Measurements from ENCODE around the gene NPHP1. TPM values are rescaled to one million over a fixed set of nuclear protein-coding genes. Genes with fewer than 3 reads are reported as not detected.
"Not testable (repeated sequence)": the region's sequence is repeated elsewhere in the genome, so short reads cannot be mapped to it uniquely, and the experiment has no call there.

Gene NPHP1
- total RNA-seq, 6 experiments from 2014 or later, result 5.5 to 8.7 (median 6.3) TPM

DNA sequence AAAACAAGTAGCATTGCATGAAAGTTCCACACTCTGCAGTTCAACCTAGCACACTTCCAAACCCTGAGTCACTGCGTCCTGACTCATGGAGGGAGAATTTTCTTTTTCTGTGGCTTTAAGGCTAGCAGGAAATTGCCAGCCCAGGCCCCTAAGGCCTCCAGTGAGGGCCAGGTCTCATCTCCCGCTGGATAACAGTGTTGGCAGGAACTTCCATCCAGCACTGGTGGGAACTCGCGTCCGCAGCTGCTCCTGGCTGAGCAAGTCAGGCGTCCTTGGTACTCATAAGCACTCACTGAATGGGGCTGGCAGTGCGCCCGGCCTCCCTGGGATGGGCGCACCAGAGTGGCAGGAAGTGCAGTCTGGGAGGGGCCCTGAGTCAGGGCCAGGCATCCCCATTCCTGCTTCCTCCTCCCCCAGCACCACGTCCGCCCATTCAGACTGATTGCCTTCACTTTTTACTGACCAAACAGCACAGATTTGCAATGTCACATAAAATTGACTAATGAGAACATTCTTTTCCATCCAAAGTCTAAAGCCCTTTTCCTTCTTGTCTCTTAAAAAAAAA lies 103.5 kb downstream of the NPHP1 start:
- Mint-ChIP-seq H3K27ac (peak overlapping the region; percentile 98), H3K9me3 (no peaks in the 10 kb centered on the region), H3K27me3 (ENCODE audit: insufficient read depth) (no peaks in the 10 kb centered on the region; the same call in none of the 2 replicates), H3K4me3 (peak overlapping the region; percentile 63), H3K4me1 (ENCODE audit: low read depth) (peaks cover 66% of the 10 kb centered on the region), H3K36me3 (ENCODE audit: low read depth) (peaks cover 12% of the 10 kb centered on the region)
- TF ChIP-seq CTCF (IDR thresholded peaks at IDR 0.05), result no peak
- DNase-seq, result peak; percentile 100

DNA sequence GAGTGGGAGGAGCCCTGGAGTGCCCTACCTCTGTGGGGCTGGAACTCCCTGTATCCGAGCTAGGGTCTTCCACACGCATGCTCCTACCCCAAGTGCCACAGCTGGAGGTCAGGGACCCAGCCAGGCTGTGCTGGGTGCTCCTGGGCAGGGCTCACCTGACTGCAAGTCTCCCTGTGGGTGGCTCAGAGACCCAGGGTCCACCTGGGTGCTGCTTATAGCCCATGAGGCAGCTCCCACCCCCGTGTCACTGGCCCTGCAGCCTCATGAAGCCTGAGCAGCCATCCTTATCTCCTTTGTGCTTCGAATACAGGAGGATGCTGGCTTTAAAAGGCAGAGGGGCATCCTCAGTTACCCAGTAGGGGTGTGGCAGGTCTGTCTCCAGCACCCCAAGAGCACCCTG lies 103.9 kb downstream of the NPHP1 start:
- Mint-ChIP-seq H3K4me3 (peak overlapping the region; percentile 63), H3K36me3 (ENCODE audit: low read depth) (peaks cover 12% of the 10 kb centered on the region), H3K4me1 (ENCODE audit: low read depth) (peaks cover 61% of the 10 kb centered on the region), H3K27ac (peak overlapping the region; percentile 98)
- DNase-seq; H3K27me3 Mint-ChIP-seq (ENCODE audit: insufficient read depth); H3K9me3 Mint-ChIP-seq: not testable (repeated sequence)

DNA sequence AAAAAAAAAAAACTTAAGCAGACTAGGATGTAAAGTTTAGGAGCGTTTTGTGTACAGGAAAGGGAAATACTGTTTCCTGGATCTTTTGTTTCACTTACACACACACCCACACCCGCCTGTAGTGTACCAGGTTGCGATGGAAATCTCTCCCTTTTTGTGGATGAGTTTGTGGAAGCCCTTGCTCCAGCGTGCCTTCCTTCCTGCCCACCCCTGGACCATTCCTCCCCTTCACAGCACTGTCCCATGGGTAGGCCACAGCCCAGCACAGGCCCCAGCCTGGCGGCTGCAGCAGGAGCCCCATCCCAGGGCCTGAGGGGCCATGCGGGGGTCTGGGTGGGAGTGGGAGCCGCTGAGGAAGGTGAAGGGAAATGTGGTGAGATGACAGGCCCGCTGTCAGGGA lies 104.3 kb downstream of the NPHP1 start:
- Mint-ChIP-seq H3K27ac (peak overlapping the region; percentile 98), H3K4me1 (ENCODE audit: low read depth) (peaks cover 57% of the 10 kb centered on the region), H3K36me3 (ENCODE audit: low read depth) (peaks cover 12% of the 10 kb centered on the region), H3K4me3 (peak overlapping the region; percentile 28; the same call in 1 of the 2 replicates), H3K9me3 (no peaks in the 10 kb centered on the region), H3K27me3 (ENCODE audit: insufficient read depth) (no peaks in the 10 kb centered on the region; the same call in none of the 2 replicates)
- TF ChIP-seq CTCF (IDR thresholded peaks at IDR 0.05), result no peak
- no peak for DNase-seq

GRCh38 chr2:110099471-110100225 lies 105.2 kb downstream of the NPHP1 start:
- Mint-ChIP-seq H3K27me3 (ENCODE audit: insufficient read depth) (no peaks in the 10 kb centered on the region; the same call in none of the 2 replicates), H3K4me1 (ENCODE audit: low read depth) (peaks cover 49% of the 10 kb centered on the region), H3K27ac (peak overlapping the region; percentile 98), H3K9me3 (no peaks in the 10 kb centered on the region), H3K4me3 (no peak overlapping the region), H3K36me3 (ENCODE audit: low read depth) (peaks cover 9% of the 10 kb centered on the region)
- TF ChIP-seq CTCF (IDR thresholded peaks at IDR 0.05), result no peak
- no peak for DNase-seq

DNA sequence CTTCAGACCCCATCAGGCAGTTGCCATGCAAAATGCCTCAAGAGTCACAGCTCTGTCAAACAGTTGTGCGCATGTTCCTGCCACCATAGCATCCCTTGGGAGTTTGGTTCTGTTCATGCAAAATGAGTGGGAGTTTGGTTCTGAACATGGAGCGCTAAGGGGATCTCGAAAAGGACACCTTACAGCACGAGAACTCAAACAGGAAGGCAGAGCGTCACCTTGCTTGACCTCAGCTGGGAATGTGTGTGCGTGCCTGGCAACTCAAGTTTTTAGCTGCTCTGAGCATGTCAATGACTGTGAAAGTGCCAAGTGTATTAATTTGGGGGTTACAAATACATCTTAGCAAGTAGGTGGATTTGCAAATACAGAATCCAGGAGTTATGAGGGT lies 105.8 kb downstream of the NPHP1 start:
- H3K4me1 Mint-ChIP-seq (ENCODE audit: low read depth), result peaks cover 43% of the 10 kb centered on the region
- H3K4me3 Mint-ChIP-seq, result no peak overlapping the region
- peaks cover 6% of the 10 kb centered on the region for H3K36me3 Mint-ChIP-seq (ENCODE audit: low read depth)
- DNase-seq, result no peak
- H3K27me3 Mint-ChIP-seq (ENCODE audit: insufficient read depth), result no peaks in the 10 kb centered on the region; the same call in none of the 2 replicates
- H3K9me3 Mint-ChIP-seq, result no peaks in the 10 kb centered on the region
- no peak for TF ChIP-seq CTCF (IDR thresholded peaks at IDR 0.05)
- H3K27ac Mint-ChIP-seq, result no peak overlapping the region
